WTC11 (cell line): ENCODE results near the gene EXOC6. TPM values are rescaled to one million over a fixed set of nuclear protein-coding genes. Genes with fewer than 3 reads are reported as not detected.

Experiments
- ATAC-seq: fragments of 200-7000 bp; cut with Tn5 transposase; 2 replicates; pipeline ENCODE4 v1.10.0; 2021; ENCODE audit warnings: mild to moderate bottlenecking, moderate library complexity
- CTCF ChIA-PET: fragments of 300-600 bp; sonication (Branson Sonifier 250); formaldehyde crosslinking; loops from one replicate; lab custom pipeline; 2021; ENCODE audit warnings: antibody characterized with exemption; lab: Charles Lee
- POLR2A ChIA-PET: fragments of 350-600 bp; sonication (Branson Sonifier 250); formaldehyde crosslinking; loops from one replicate; lab custom pipeline; 2021; ENCODE audit warnings: antibody characterized with exemption; lab: Charles Lee
- DNase-seq: peaks from one replicate; pipeline ENCODE4 v3.0.0; 2021; ENCODE audit warnings: low spot score
- H3K27ac Mint-ChIP-seq: 2 replicates; pipeline ENCODE4 v1.8.0; 2021; ENCODE audit warnings: mixed read lengths
- H3K27me3 Mint-ChIP-seq: 2 replicates; pipeline ENCODE4 v1.8.0; 2021; ENCODE audit warnings: low read depth, mild to moderate bottlenecking, moderate library complexity, mixed read lengths
- H3K36me3 Mint-ChIP-seq: 2 replicates; pipeline ENCODE4 v1.8.0; 2021; ENCODE audit warnings: mixed read lengths
- H3K4me1 Mint-ChIP-seq: 2 replicates; pipeline ENCODE4 v1.8.0; 2022; ENCODE audit warnings: mixed read lengths
- H3K4me3 Mint-ChIP-seq: 2 replicates; pipeline ENCODE4 v1.8.0; 2021; ENCODE audit warnings: mild to moderate bottlenecking, moderate library complexity, mixed read lengths
- H3K9me3 Mint-ChIP-seq: 2 replicates; pipeline ENCODE4 v1.8.0; 2021; ENCODE audit warnings: mixed read lengths
- ATF1 ChIP-seq: sonication (generic); formaldehyde crosslinking; IDR thresholded peaks from 2 replicates; pipeline ENCODE4 v1.8.1; 2023; ENCODE audit warnings: mild to moderate bottlenecking, moderate library complexity, missing genetic modification reagents
- CBFB ChIP-seq: sonication (generic); formaldehyde crosslinking; IDR thresholded peaks from 2 replicates; pipeline ENCODE4 v1.8.1; 2022; ENCODE audit warnings: mild to moderate bottlenecking, low read depth, missing genetic modification reagents
- ELF4 ChIP-seq: sonication (generic); formaldehyde crosslinking; IDR thresholded peaks from 2 replicates; pipeline ENCODE4 v1.8.1; 2022; ENCODE audit warnings: low read depth, mild to moderate bottlenecking, moderate library complexity, missing genetic modification reagents
- FOXK1 ChIP-seq: sonication (generic); formaldehyde crosslinking; IDR thresholded peaks from 2 replicates; pipeline ENCODE4 v1.8.0; 2022; ENCODE audit warnings: mild to moderate bottlenecking, moderate library complexity, missing genetic modification reagents
- NR1H2 ChIP-seq: sonication (generic); formaldehyde crosslinking; IDR thresholded peaks from 2 replicates; pipeline ENCODE4 v1.9.0; 2021; ENCODE audit warnings: mild to moderate bottlenecking, moderate library complexity, missing genetic modification reagents
- RELA ChIP-seq: sonication (generic); formaldehyde crosslinking; IDR thresholded peaks from 2 replicates; pipeline ENCODE4 v1.8.1; 2022; ENCODE audit warnings: missing genetic modification reagents, mild to moderate bottlenecking, borderline replicate concordance
- SP1 ChIP-seq: sonication (generic); formaldehyde crosslinking; conservative IDR thresholded peaks from 2 replicates; pipeline ENCODE4 v1.8.1; 2022; ENCODE audit warnings: missing genetic modification reagents
- ZBTB21 ChIP-seq: sonication (generic); formaldehyde crosslinking; IDR thresholded peaks from 2 replicates; pipeline ENCODE4 v1.8.1; 2023; ENCODE audit warnings: mild to moderate bottlenecking, missing genetic modification reagents, borderline replicate concordance
- ZNF138 ChIP-seq: sonication (generic); formaldehyde crosslinking; conservative IDR thresholded peaks from 2 replicates; pipeline ENCODE4 v1.8.1; 2022; ENCODE audit warnings: mild to moderate bottlenecking, moderate library complexity, missing genetic modification reagents
- ZNF219 ChIP-seq: sonication (generic); formaldehyde crosslinking; IDR thresholded peaks from 2 replicates; pipeline ENCODE4 v1.8.0; 2023; ENCODE audit warnings: missing genetic modification reagents, mild to moderate bottlenecking, borderline replicate concordance
- ZNF232 ChIP-seq: sonication (generic); formaldehyde crosslinking; IDR thresholded peaks from 2 replicates; pipeline ENCODE4 v1.8.0; 2022; ENCODE audit warnings: mild to moderate bottlenecking, missing genetic modification reagents
- ZNF396 ChIP-seq: fragments of 250-450 bp; sonication (Bioruptor Pico); IDR thresholded peaks from 2 replicates; pipeline ENCODE4 v1.8.0; 2021; ENCODE audit warnings: mild to moderate bottlenecking, moderate library complexity, borderline replicate concordance
- ZNF423 ChIP-seq: fragments of 250-450 bp; sonication (Bioruptor Pico); IDR thresholded peaks from 2 replicates; pipeline ENCODE4 v2.1.2; 2022; ENCODE audit warnings: mild to moderate bottlenecking, moderate library complexity
- total RNA-seq: library from RNA; stranded (reverse); gene quantifications from 3 replicates; pipeline ENCODE4 v1.2.3, GENCODE V29; 2021
- TF ChIP-seq, protein P1 (sequence below): fragments of 250-450 bp; sonication (Bioruptor Pico); conservative IDR thresholded peaks from 2 replicates; pipeline ENCODE4 v1.9.0; 2021; ENCODE audit warnings: mild to moderate bottlenecking
- TF ChIP-seq, protein P2 (sequence below): sonication (generic); formaldehyde crosslinking; IDR thresholded peaks from 2 replicates; pipeline ENCODE4 v1.8.1; 2023; ENCODE audit warnings: mild to moderate bottlenecking, missing genetic modification reagents
- TF ChIP-seq, protein P3 (sequence below): sonication (generic); formaldehyde crosslinking; IDR thresholded peaks from 2 replicates; pipeline ENCODE4 v1.8.1; 2023; ENCODE audit warnings: mild to moderate bottlenecking, missing genetic modification reagents, moderate library complexity
- TF ChIP-seq, protein P4 (sequence below): fragments of 250-450 bp; sonication (Bioruptor Pico); IDR thresholded peaks from 2 replicates; pipeline ENCODE4 v2.1.2; 2022; ENCODE audit warnings: mild to moderate bottlenecking, moderate library complexity
- TF ChIP-seq, protein P5 (sequence below): sonication (generic); formaldehyde crosslinking; IDR thresholded peaks from 2 replicates; pipeline ENCODE4 v1.8.1; 2023; ENCODE audit warnings: mild to moderate bottlenecking, moderate library complexity, missing genetic modification reagents
- TF ChIP-seq, protein P6 (sequence below): fragments of 250-450 bp; sonication (Bioruptor Pico); IDR thresholded peaks from 2 replicates; pipeline ENCODE4 v1.9.0; 2021; ENCODE audit warnings: mild to moderate bottlenecking

Gene EXOC6
- total RNA-seq, 1 experiment from 2014 or later, result 5.0 TPM

DNA sequence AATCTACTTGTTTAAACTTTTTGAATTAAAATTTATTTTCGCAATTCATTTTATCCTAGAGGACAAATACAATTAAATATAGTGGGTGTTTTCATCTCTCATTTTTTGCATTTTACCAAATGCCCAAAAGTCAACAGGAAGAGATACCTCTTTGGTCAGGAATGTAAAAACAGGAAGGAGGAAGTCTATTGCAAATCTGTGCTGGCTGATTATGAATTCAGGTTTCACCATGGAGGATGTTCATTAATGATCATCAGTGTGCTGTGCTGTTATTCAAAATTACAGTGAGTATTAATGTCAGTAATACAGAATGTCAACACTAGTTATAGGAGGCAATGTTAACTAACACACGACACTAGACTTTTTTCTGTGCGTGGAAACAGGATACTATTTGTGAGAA lies 24.7 kb downstream of the EXOC6 start:
- TF ChIP-seq ZNF219 (CRISPR knock-in tag) (no peak), ZNF423 (CRISPR knock-in tag) (no peak), ATF1 (CRISPR knock-in tag) (no peak), ZNF232 (no peak), ZBTB21 (no peak), FOXK1 (CRISPR knock-in tag) (no peak), RELA (CRISPR knock-in tag) (no peak), ZNF138 (CRISPR knock-in tag) (no peak), ELF4 (CRISPR knock-in tag) (no peak), SP1 (CRISPR knock-in tag) (no peak), CBFB (CRISPR knock-in tag) (no peak), ZNF396 (CRISPR knock-in tag) (no peak), NR1H2 (CRISPR knock-in tag) (no peak)
- TF ChIP-seq, protein P1, sequence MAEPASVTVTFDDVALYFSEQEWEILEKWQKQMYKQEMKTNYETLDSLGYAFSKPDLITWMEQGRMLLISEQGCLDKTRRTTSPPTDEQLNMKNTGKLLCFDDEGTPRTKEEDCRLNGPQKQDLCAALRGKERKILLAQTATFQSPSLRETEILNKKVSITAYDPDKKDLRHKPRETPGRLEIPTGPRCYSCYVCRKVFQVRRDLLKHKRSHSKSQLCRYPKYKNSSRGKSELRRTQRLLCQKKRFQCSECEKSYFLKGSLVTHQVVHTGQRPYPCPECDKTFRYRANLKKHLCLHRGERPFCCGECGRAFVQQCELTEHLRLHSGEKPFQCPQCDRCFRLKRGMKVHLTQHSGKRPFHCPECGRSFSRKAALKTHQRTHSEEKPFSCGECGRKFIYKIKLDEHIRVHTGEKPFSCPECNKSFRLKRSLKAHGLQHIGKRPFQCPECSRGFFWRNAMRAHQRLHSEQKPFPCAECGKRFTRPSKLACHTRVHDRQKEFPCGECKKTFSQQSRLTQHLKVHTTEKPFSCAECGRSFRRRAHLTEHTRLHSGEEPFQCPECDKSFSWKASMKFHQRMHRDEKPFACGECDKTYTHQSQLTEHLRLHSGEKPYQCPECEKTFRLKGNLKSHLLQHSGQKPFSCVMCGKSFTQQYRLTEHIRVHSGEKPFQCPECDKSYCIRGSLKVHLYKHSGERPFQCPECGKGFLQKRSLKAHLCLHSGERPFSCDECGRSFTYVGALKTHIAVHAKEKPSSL (CRISPR knock-in tag), result no peak
- TF ChIP-seq, protein P2, sequence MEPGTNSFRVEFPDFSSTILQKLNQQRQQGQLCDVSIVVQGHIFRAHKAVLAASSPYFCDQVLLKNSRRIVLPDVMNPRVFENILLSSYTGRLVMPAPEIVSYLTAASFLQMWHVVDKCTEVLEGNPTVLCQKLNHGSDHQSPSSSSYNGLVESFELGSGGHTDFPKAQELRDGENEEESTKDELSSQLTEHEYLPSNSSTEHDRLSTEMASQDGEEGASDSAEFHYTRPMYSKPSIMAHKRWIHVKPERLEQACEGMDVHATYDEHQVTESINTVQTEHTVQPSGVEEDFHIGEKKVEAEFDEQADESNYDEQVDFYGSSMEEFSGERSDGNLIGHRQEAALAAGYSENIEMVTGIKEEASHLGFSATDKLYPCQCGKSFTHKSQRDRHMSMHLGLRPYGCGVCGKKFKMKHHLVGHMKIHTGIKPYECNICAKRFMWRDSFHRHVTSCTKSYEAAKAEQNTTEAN (CRISPR knock-in tag), result no peak
- TF ChIP-seq, protein P3, sequence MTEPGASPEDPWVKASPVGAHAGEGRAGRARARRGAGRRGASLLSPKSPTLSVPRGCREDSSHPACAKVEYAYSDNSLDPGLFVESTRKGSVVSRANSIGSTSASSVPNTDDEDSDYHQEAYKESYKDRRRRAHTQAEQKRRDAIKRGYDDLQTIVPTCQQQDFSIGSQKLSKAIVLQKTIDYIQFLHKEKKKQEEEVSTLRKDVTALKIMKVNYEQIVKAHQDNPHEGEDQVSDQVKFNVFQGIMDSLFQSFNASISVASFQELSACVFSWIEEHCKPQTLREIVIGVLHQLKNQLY (CRISPR knock-in tag), result no peak
- no peaks in the 10 kb centered on the region for H3K9me3 Mint-ChIP-seq
- no peaks in the 10 kb centered on the region for H3K27me3 Mint-ChIP-seq
- no peaks in the 10 kb centered on the region for H3K36me3 Mint-ChIP-seq
- ChIA-PET POLR2A (no interaction called here), CTCF (no interaction called here)
- no peak overlapping the region for H3K4me3 Mint-ChIP-seq
- peaks cover 6% of the 10 kb centered on the region; the same call in 1 of the 2 replicates for H3K4me1 Mint-ChIP-seq
- no peak for DNase-seq
- no peak for ATAC-seq
- H3K27ac Mint-ChIP-seq, result no peak overlapping the region

DNA sequence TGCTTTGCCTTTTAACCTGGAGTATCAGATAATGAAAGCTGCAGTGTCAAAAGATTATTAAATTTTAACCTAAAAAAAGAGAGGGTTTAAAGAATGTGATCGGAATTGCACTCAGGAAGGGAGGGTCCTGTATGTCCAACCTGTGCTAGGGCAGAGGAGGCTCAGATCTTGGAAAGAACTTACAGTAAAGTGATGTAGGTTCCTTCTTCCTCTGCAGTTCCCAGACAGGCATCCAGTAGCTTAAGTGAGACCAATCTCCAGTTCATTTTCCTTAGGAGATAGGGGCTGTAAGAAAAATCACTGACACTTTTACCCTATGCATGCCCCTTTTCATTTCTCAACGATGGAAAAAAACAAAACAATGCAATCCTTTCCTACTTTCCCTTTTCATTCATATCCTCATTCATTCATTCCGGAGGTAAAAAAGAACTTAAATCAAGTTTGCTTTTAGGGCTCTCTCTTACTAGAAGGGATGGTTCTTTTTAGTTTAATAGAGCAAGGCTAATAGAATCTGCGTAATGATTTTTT lies 28.3 kb downstream of the EXOC6 start:
- Mint-ChIP-seq H3K9me3 (no peaks in the 10 kb centered on the region), H3K27me3 (no peaks in the 10 kb centered on the region), H3K27ac (no peak overlapping the region), H3K4me3 (no peak overlapping the region)
- no peak for DNase-seq
- CTCF ChIA-PET, result interaction anchor here (1.0 to 1.4 kb wide), 2 partner anchors 34 to 39 kb away, joined by 3 to 6 read pairs; no protein-coding TSS in a partner anchor
- TF ChIP-seq, protein P4, sequence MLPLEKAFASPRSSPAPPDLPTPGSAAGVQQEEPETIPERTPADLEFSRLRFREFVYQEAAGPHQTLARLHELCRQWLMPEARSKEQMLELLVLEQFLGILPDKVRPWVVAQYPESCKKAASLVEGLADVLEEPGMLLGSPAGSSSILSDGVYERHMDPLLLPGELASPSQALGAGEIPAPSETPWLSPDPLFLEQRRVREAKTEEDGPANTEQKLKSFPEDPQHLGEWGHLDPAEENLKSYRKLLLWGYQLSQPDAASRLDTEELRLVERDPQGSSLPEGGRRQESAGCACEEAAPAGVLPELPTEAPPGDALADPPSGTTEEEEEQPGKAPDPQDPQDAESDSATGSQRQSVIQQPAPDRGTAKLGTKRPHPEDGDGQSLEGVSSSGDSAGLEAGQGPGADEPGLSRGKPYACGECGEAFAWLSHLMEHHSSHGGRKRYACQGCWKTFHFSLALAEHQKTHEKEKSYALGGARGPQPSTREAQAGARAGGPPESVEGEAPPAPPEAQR, result no peak
- TF ChIP-seq, protein P5, sequence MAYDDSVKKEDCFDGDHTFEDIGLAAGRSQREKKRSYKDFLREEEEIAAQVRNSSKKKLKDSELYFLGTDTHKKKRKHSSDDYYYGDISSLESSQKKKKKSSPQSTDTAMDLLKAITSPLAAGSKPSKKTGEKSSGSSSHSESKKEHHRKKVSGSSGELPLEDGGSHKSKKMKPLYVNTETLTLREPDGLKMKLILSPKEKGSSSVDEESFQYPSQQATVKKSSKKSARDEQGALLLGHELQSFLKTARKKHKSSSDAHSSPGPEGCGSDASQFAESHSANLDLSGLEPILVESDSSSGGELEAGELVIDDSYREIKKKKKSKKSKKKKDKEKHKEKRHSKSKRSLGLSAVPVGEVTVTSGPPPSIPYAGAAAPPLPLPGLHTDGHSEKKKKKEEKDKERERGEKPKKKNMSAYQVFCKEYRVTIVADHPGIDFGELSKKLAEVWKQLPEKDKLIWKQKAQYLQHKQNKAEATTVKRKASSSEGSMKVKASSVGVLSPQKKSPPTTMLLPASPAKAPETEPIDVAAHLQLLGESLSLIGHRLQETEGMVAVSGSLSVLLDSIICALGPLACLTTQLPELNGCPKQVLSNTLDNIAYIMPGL (CRISPR knock-in tag), result no peak
- TF ChIP-seq, protein P6, sequence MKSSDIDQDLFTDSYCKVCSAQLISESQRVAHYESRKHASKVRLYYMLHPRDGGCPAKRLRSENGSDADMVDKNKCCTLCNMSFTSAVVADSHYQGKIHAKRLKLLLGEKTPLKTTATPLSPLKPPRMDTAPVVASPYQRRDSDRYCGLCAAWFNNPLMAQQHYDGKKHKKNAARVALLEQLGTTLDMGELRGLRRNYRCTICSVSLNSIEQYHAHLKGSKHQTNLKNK (CRISPR knock-in tag), result no peak
- TF ChIP-seq, all 79 proteins: peak for 0
- Mint-ChIP-seq H3K4me1 (peaks cover 6% of the 10 kb centered on the region; the same call in 1 of the 2 replicates), H3K36me3 (no peaks in the 10 kb centered on the region)
- POLR2A ChIA-PET, result interaction anchor here (0.8 kb wide), 1 partner anchor 38 kb away, joined by 3 read pairs; no protein-coding TSS in a partner anchor
- ATAC-seq, result no peak
